ENCODE data around the gene UBAC2.

- TF ChIP-seq CTCF (IDR thresholded peaks at IDR 0.05 in 8 of 11, conservative IDR thresholded peaks at IDR 0.05 in 3 of 11) (no peak), POLR2AphosphoS5 (IDR thresholded peaks at IDR 0.05) (no peak), POLR2A (IDR thresholded peaks at IDR 0.05) (no peak)
Observed at GRCh38 chr13:99265162-99265800, 64.6 kb downstream of the UBAC2 start.

All from spleen (tissue), 7 donors.